Fibroblast of lung (primary cell): ENCODE measurements around the gene LCN9. TPM values are rescaled to one million over a fixed set of nuclear protein-coding genes. Genes with fewer than 3 reads are reported as not detected.

Experiments used
- DNase-seq, 2 donors: peaks; one replicate each; pipeline versions ENCODE4 v3.0.0 to v3.0.0-alpha.2; 2010; ENCODE audit warnings: low read depth in 2 of 2
- H2AFZ ChIP-seq: 2 replicates; pipeline ENCODE4 v1.5.1; 2012; ENCODE audit warnings: low read length, control low read depth, inconsistent platforms
- H3K27ac ChIP-seq: 2 replicates; pipeline ENCODE4 v1.5.1; 2011; ENCODE audit warnings: low read length, control low read depth; ENCODE audit not compliant: insufficient read depth
- H3K27me3 ChIP-seq: 2 replicates; pipeline ENCODE4 v1.5.1; 2011; ENCODE audit warnings: mild to moderate bottlenecking, low read length; ENCODE audit not compliant: control insufficient read depth, insufficient read depth
- H3K36me3 ChIP-seq: 2 replicates; pipeline ENCODE4 v1.5.1; 2011; ENCODE audit warnings: low read length; ENCODE audit not compliant: control insufficient read depth, insufficient read depth
- H3K4me1 ChIP-seq: 2 replicates; pipeline ENCODE4 v1.5.1; 2011; ENCODE audit warnings: low read length; ENCODE audit not compliant: control insufficient read depth, insufficient read depth; ENCODE audit errors: extremely low read depth
- H3K4me2 ChIP-seq: 2 replicates; pipeline ENCODE4 v1.5.1; 2011; ENCODE audit warnings: low read length, control low read depth; ENCODE audit not compliant: insufficient read depth; ENCODE audit errors: extremely low read depth
- H3K4me3 ChIP-seq, 4 experiments: fragments of 200-600 bp in 1 of 4; sonication (generic) in 1 of 4; replicated peaks in 1 of 4; 2 replicates each; pipeline ENCODE4 v1.5.1; 2011 to 2016; ENCODE audit warnings: low read length in 4 of 4, low read depth in 3 of 4, mild to moderate bottlenecking in 3 of 4, control low read depth in 2 of 4, inconsistent platforms in 1 of 4, mixed read lengths in 1 of 4; ENCODE audit not compliant: insufficient read depth in 1 of 4; ENCODE audit errors: control extremely low read depth in 1 of 4
- H3K79me2 ChIP-seq: 2 replicates; pipeline ENCODE4 v1.5.1; 2012; ENCODE audit warnings: mild to moderate bottlenecking, low read length, inconsistent platforms; ENCODE audit not compliant: control insufficient read depth, insufficient read depth
- H3K9ac ChIP-seq: 2 replicates; pipeline ENCODE4 v1.5.1; 2011; ENCODE audit warnings: mild to moderate bottlenecking, low read length, control low read depth; ENCODE audit not compliant: insufficient read depth
- H3K9me3 ChIP-seq: 2 replicates; pipeline ENCODE4 v1.5.1; 2012; ENCODE audit warnings: low read depth, low read length; ENCODE audit not compliant: control insufficient read depth, insufficient read depth
- H4K20me1 ChIP-seq: 2 replicates; pipeline ENCODE4 v1.5.1; 2011; ENCODE audit warnings: low read length; ENCODE audit not compliant: control insufficient read depth, insufficient read depth; ENCODE audit errors: extremely low read depth
- EZH2 ChIP-seq: IDR thresholded peaks from 2 replicates; pipeline ENCODE4 v1.5.1; 2012; ENCODE audit warnings: low read length, control low read depth, mild to moderate bottlenecking; ENCODE audit errors: missing control alignments
- polyA plus RNA-seq, 2 donors: library from polyadenylated mRNA; depleted of rRNA in 1 of 2; stranded (reverse) in 1 of 2; unstranded in 1 of 2; fragments of >200 nt; gene quantifications; 2 replicates each; pipeline ENCODE4 v1.2.1, GENCODE V29; 2011 to 2012; ENCODE audit warnings: missing spikeins in 1 of 2
- total RNA-seq: library from RNA; depleted of rRNA; stranded (reverse); fragments of >200 nt; gene quantifications from 2 replicates; pipeline ENCODE4 v1.2.1, GENCODE V29; 2014
- TF ChIP-seq, protein P1 (sequence below), 2 donors: IDR thresholded peaks in 1 of 2; conservative IDR thresholded peaks in 1 of 2; 1 replicate in 1 of 2; 2 replicates in 1 of 2; pipeline ENCODE4 v1.5.1; 2011 to 2012; ENCODE audit warnings: low read length in 2 of 2, control low read depth in 1 of 2, inconsistent platforms in 1 of 2, low read depth in 1 of 2, mild to moderate bottlenecking in 1 of 2

Gene LCN9
- total and polyA plus RNA-seq, 2 donors (not counting 1 experiment from before 2014, with no cell fraction given) = not detected

DNA sequence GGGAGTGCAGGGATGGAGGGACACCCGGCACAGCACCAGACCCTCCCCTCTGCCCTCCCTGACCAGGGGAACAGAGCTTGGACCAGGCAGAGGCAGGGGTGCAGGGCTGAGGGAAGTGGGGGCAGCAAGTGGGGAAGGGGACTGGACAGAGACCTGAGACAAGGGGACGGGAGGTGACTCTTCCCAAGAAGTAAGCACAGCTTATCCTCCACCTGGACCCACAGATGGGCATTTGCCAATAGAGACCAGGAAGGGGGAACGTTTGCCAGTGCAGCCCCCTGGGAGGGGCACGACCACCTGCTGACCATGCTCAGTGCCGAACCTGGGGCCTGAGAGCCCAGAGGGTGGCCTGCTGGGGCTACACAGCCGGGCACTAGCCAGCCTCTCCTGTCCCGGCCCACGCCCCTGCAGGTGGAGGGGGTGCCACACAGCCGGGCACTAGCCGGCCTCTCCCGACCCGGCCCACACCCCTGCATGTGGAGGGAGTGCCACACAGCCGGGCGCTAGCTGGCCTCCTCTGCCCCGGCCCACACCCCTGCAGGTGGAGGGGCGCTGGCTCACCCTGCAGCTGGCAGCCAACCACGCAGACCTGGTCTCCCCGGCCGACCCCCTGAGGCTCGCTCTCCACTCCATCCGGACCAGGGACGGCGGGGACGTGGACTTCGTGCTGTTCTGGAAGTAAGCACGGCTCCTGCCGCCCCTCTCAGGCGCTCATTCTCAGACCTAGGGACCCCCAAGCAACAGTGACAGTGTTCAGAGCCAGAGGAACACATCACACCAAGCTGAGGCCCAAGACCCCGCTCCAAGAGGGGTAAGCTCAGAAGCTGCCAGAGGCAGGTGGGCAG lies 48.1 kb upstream of the LCN9 start:
- Histone ChIP-seq H3K36me3 (no peaks in the 10 kb centered on the region), H4K20me1 (no peaks in the 10 kb centered on the region), H3K4me2 (no peak overlapping the region), H3K4me3 (no peak overlapping the region), H2AFZ (no peak overlapping the region), H3K27ac (no peak overlapping the region), H3K27me3 (no peaks in the 10 kb centered on the region), H3K79me2 (no peaks in the 10 kb centered on the region), H3K9ac (no peak overlapping the region), H3K9me3 (no peaks in the 10 kb centered on the region), H3K4me1 (no peaks in the 10 kb centered on the region)
- TF ChIP-seq EZH2 = no peak
- TF ChIP-seq, protein P1, sequence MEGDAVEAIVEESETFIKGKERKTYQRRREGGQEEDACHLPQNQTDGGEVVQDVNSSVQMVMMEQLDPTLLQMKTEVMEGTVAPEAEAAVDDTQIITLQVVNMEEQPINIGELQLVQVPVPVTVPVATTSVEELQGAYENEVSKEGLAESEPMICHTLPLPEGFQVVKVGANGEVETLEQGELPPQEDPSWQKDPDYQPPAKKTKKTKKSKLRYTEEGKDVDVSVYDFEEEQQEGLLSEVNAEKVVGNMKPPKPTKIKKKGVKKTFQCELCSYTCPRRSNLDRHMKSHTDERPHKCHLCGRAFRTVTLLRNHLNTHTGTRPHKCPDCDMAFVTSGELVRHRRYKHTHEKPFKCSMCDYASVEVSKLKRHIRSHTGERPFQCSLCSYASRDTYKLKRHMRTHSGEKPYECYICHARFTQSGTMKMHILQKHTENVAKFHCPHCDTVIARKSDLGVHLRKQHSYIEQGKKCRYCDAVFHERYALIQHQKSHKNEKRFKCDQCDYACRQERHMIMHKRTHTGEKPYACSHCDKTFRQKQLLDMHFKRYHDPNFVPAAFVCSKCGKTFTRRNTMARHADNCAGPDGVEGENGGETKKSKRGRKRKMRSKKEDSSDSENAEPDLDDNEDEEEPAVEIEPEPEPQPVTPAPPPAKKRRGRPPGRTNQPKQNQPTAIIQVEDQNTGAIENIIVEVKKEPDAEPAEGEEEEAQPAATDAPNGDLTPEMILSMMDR (conservative IDR thresholded peaks at IDR 0.05 in 1 of 2, IDR thresholded peaks at IDR 0.05 in 1 of 2; ENCODE audit: low read depth in 1 of 2, low read length in 2 of 2) = no peak
- DNase-seq = no peak

DNA sequence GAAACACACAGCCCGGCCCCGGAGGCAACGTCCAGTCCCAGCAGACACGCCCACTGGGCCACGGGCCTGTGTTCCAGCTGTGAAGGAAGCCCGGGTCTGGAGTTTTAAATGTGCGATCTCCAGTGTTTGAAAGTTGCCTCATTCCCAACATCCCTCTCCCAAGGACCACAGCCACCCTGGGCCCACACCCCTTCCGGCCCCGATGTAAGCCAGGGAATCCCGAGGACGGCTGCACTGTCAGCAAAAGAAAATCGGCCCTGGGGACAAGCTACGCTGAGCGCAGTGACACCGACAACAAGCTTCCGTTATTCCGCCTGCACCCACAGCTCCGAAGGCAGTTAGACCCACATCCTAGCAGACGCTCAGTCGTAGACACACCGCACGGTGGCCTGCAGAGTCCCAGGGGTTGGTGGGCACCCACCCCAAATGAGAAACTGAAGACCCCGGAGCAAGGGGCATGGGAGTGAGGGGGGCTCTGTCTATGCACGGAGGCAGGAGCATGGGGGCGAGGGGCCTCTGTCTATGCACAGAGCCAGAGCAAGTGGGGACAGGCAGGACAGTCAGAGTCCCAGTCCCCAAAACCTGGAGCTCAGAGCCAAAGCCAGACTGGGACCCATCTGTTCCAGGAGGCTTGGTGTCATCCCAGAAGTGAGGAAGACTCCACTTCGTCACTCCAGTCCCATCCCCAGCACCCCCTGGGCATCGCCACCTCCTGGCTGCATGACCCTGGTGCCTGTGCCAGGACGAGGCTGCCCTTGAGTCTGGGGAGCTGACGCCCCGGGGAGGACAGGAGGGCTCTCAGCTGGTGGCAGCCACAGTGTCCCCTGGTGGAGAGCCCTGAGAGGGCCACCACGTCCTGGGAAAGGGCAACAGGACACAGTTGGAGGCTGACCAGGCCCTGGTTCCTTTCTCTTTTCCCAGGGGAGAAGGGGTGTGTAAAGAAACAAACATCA lies 47.2 kb upstream of the LCN9 start:
- Histone ChIP-seq H4K20me1 (no peaks in the 10 kb centered on the region), H2AFZ (no peak overlapping the region), H3K4me2 (no peak overlapping the region), H3K79me2 (no peaks in the 10 kb centered on the region), H3K27ac (no peak overlapping the region), H3K4me1 (no peaks in the 10 kb centered on the region), H3K27me3 (no peaks in the 10 kb centered on the region), H3K9me3 (no peaks in the 10 kb centered on the region), H3K4me3 (no peak overlapping the region), H3K9ac (no peak overlapping the region), H3K36me3 (no peaks in the 10 kb centered on the region)
- no peak for DNase-seq
- TF ChIP-seq, protein P1 (conservative IDR thresholded peaks at IDR 0.05 in 1 of 2, IDR thresholded peaks at IDR 0.05 in 1 of 2; ENCODE audit: low read depth in 1 of 2, low read length in 2 of 2) = no peak
- TF ChIP-seq EZH2 = no peak
